Stimulated activated CD8-positive, alpha-beta memory T cell treated with anti-CD3 and anti-CD28 coated beads, Interleukin-12 subunit alpha, Interleukin-12 subunit beta, amount 100 ng/mL, for 24 hours (primary cell): ENCODE results near the gene SIAH2.

ENCODE experiments used
- DNase-seq: peaks from one replicate; pipeline ENCODE4 v3.0.0-alpha.2; 2020; ENCODE audit errors: extremely low read depth

Gene SIAH2

DNA sequence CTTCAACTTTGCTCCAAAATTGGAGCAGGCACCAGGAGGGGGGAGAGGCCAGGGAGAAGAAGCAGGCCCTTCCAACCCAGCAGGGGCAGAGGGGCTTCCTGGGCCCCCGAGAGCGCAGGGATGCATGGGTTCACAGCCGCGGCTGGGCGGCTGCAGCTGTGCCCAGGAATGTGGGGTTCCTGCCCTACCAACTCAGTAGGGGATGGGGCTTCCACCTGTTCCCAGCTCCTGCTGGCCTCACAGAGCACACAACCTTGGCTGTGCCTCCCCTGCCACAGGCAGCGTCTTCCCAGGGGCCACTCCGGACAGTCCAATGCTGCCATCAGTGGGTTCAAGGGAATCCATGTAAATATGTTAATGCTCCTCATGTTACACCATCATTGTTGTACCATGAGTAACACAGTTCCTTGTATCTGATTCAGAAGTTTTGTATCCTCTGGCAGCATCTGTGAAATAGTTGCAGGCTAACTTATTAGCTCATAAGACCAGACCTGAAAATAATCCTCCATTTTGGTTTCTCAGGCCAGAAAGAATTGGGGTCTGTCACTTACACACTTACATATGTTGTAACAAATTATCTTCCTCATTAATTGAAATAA lies 12.1 kb upstream of the SIAH2 start:
- DNase-seq, result no peak

DNA sequence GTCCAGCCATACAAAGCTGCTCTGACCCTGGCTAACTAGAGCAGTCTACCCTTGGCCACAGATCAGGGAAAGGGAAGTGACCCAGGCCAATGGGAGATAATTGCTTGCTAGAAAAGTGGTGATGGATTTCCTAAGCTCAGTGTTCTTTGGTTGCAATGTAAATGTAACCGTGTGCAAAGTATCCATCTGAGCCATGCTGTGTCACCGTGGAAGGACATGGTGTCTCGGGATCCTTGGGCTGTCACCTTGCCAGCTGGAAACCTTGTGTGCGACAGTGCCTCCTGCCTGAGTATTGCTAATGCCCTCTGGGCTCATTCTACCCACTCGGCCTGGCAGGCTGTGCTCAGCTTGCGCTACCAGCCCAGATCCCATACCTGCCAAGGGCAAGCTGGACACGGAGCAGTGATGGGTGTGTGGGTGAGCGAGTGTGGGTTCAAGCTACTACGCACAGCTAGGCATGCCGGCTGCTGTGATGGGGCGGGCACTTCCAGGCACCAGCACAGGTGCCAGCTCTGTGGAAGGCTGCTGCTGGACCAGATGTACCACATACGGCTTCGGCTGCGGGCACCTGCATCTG lies 10.7 kb upstream of the SIAH2 start:
- DNase-seq, result no peak

DNA sequence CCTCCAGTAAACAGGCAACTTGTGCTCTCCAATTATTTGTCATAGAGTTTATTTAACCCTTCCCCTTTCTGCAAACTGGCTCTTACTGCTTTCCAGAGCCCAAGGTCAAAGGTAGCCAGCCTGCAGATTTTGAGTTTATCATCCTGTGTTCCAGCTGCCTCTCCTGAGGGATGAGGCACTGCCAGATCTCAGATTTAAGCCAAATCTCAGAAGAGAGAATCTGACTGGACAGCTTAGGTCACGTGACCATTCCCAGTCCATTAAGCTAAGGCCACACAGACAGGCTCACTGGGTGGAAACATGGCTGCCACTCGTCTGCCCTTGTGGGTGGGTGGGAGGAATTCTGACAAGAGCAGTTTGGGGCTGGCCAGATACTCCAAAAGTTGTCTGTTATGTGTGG lies 8.6 kb upstream of the SIAH2 start:
- DNase-seq, result no peak

DNA sequence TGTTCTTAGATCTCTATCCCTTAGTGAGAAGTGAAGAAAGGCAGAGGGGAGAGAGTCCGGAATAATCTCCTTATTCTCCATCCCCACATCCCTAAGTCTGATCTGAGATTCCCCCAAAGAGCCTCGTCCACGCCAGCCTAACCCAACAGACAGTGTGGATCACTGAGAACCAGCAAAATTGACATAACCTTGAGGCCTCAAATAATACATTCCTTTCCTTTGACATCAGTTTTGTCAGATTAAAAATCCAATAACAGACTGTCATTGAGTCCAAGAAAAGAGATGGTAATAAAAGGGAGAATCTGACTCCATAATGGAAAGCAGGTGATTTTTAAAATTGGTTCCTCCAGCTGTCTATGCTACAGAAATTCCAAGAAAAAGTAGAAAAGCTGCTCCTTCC lies 7.7 kb upstream of the SIAH2 start:
- no peak for DNase-seq

DNA sequence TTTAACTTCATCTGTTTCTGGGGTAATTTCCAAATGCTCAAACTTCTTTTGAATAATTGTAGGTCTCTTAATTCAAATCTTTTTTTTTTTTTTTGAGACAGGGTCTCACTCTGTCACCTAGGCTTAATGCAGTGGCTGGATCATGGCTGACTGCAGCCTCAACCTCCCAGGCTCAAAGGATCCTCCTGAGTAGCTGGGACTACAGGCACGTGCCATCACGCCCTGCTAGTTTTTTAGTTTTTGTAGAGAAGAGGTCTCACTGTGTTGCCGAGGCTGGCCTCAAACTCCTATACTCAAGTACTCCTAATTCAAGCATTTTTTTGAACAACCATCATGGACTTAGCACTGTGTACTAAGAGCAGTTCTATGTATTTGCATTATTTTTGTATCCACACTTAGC lies 3.8 kb upstream of the SIAH2 start:
- DNase-seq, result no peak

DNA sequence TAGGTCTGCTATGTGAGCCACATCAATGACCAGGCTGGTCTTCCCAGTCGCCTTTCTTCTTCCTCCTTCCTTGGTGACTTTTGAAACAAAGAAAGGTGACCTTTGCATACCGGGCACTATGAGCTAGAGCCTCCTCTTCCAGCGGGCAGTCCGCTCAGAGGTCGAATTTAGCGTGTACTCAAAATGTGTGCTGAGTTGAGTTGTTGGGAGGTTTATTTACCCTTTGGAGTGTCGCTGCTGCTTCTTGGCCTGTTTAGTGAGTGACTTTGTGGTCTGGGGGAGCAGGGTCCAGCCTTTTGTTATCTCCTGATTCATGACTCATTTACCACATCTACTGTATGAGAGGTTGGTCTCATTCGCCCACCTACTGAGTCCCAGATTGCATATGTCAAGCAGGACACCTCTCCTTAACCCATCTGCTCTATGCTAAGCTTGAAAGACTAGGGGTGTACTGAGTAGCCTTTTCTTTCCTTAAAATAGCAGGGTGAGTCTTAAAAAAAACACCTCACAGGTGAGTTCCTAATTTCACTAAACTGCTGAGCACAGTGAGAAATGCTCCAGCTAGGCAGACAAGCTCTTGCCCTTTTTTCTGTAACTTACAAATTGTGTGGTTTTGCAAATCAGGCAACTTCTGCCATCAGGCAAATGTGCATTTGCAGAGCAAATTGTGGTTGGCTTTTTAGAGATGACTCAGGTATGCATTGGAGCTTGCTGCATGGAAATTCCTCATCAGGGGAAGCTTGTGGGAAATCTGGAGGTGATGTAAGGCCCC lies 3.2 kb upstream of the SIAH2 start:
- DNase-seq, result no peak

DNA sequence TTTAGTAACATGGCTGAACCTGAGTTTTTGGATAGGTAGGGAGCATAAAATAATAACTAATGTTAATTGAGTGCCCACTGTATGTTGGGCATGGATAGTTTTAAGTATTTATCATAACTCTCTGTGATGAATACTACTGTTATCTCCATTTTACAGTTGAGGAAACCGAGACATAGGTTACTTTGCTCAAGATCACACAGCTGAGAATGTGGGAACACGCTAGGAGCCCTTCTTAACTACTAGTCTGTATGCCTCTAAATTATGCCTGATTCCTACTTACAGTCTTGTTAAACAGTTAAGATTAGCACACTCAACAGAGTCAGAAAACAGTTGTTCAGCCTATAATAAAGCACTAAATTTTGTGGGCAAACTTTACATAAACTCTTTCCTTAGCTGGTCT lies 2.0 kb upstream of the SIAH2 start:
- DNase-seq, result no peak

DNA sequence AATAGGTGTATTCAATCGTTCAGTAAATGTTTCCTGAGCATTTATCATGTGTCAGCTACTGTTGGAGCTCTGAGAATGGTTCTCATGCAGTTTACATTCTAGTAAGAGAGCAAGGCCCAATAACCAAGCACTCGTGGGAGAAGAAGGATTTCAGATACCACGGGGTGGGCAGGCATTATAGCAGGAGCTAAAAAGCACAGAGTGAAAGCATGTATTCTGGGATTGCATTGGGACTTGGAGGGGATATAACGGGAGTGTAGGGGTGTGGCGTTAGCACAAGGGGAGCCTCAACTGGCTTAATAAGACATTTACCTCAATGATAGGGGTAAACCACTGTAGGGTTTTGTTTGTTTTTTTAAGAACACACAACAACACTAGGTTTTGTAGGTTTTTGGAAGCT lies 1.6 kb upstream of the SIAH2 start:
- no peak for DNase-seq

DNA sequence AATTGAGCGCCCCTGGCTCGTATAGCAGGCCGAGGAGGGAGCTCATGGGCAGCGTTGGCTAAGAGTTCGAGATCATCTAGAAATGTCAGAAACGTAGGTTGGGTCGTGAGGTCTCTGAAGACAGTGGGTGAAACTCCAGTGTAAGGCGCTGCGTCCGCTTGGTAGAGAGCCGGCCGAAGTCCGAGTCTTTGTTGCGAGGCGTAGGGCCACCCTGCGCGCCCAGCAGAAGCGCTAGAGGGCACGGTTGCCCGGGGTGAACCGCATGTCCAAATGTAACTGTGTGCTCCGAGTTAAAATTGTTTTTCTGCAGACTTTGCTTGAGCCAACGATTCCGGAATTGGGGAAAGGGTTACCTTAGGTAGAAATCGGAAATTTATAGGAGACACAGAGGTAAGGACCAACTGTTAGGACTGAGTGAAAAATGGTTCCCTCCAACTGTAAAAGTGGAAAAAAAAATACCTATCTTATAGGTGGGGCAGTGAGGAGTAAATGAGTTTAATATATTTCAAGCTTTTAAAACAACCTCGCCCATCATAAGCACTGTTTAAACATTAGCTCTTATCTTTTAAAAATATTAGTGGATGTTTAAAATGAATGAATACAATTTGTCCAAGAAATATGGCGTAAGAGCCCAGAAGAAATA lies 993 bp upstream of the SIAH2 start:
- DNase-seq, result no peak

DNA sequence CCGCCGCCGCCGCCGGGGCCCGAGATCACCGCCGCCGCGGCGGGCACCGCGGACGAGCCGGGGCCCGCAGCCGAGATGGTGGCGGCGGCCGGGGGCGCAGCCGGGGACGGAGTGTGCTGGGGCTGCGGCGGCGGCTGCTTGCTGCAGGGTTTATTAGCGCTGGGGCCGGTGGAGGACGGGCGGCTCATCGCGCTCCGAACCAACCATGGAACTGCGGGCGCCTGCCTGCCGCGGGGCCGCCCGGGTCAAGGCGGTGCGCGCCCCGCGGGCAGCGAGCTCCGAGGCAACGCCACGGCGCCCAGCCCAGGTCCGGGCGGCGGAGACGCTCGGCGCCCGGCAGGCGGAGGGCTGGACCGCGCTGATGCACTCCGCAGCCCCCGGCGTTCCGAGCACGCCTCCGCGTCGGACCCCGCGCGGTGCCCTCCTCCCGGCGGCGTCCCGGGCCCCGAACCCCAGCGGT lies 277 bp downstream of the SIAH2 start:
- DNase-seq, result no peak

DNA sequence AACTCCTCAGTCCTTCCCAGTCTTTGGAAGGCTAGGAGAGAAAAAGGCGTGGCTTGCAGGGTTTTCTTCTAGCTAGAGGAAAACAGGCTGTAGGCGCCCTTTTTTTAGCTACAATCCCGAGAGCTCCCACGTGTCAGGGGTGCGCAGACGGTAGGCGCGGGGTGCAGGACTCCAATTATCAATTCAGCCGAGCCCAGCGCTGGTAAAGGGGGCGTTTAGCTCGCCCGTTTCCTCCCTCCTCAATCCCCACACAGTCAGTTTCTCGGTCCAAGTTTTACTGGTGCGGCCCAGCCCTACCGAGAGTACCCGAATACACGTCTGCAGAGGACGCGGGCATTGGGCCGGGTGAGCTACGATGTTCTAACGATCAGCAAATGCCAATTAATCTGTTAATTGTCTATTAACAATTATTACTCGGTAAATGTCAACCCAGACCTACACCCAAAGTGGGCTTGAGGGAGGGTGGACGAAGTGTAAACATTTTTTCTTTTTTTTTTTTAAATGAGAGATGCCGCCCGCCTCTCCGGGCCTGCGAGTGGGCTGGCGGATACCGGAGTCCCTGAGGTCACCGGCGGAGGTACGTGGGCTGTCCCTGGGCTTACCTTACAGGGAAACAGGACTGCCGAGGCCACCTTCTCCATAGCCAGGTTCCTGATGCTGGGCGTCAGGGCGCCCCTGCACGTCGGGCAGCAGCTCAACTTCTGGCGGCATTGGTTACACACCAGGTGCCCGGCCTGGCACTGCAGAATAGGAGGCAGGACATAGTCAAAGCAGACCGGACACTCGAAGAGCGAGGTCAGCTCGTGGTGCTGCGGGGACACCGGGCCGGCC lies 923 bp downstream of the SIAH2 start:
- no peak for DNase-seq

DNA sequence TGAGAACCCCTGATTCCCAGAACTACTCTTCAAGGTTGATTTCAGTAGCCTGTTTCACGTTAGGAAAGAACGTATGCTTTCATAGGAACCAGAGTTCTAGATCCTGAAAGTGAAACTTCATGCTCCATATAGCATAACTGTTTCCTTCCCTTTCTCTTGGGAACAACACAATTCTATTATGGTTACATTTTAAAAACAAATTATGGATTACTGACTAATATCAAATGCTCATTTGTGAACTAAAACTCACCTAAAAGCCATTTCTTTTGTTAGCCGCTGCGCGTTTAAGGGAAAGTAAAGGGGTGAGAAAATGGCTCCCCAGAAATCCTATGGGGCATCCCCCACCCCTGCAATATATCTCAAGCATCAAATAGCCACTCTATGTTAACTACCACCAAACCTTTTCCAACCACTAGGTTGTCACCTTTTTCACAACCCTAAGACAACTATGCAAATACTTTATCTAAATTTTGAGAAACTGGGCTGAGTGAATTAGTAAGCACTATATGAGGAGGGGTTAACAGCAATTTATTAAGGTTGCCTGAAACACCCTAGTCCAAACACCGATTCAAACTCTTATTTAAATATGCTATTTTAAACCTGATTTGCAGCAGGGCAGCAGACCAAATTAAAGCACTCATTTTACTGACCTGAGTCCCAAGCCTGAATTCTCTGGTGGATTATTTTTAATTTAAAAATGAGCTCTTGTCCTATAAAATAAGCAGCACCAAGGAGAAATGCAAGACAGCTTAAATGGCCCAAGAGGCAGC lies 2.4 kb downstream of the SIAH2 start:
- DNase-seq, result no peak

DNA sequence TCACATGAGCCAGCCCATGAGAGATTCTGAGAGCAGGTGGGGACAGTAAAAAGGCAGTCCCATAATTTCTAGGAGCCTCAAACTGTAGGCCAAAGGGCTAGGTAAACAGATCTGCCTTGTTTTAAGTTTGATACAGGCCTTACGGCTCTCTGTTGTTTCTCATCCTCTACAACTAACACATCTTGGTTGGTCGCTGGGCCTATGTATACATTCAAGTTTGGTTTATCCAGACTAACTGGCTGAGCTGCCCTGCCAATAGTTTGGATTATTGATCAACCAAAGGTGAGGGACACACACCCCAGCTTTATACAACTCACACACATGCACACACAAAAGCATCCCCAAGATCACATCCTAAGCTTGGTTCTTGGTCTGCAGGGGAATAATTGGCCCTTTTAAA lies 3.0 kb downstream of the SIAH2 start:
- DNase-seq, result no peak

DNA sequence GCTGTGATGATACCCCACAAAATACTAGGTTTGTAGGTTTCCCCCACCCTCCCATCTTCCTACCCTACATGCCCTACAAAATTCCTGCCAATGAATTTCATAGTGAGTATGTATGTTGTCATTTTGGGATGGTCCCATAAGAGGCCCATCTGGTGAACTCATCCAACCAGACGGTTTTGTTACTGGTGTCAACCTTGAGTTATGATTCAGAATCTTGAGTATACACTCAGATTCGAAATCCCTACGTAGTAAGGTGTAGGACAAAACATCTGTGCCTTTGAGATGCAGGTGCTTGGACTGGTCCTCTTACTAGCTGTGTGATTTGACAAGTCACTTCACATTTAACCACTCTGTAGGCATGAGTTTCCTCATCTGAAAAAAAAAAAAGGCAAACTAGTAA lies 3.6 kb downstream of the SIAH2 start:
- DNase-seq, result no peak

DNA sequence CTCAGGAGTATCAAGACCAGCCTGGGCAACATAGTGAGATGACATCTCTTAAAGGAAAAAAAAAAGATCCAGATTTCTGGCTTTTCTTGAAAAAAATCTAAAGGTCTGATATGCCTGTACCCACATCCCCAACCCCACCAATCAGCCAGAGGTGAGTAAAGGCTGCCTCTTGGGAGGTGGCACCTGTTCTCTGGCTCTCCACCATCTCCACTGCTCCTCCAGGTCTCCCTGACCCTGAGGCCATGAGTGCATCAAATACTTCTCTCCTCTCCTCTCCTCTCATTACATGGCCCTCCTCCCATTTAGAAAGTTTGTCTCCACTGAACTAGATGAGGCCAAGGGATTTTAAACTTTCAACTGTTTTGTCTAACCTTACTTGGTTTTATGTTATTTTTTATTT lies 5.2 kb downstream of the SIAH2 start:
- no peak for DNase-seq

DNA sequence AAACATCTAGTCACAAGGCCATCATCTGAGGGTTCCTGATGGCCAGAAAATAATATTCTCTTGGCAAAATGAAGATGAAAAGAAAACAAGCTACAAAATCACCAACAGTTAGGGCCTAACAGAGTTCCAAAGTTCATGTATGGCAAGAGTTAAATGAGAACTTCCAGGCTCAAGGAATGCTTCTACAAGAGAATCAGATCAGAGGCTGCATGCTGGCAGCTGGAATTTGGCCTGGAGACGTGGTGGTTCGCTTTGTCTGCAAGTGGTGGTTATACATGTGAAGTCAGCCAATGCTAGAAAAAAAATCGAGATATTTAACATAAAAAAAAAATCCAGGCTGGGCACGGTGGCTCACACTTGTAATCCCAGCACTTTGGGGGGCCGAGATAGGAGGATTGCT lies 5.6 kb downstream of the SIAH2 start:
- DNase-seq, result no peak

DNA sequence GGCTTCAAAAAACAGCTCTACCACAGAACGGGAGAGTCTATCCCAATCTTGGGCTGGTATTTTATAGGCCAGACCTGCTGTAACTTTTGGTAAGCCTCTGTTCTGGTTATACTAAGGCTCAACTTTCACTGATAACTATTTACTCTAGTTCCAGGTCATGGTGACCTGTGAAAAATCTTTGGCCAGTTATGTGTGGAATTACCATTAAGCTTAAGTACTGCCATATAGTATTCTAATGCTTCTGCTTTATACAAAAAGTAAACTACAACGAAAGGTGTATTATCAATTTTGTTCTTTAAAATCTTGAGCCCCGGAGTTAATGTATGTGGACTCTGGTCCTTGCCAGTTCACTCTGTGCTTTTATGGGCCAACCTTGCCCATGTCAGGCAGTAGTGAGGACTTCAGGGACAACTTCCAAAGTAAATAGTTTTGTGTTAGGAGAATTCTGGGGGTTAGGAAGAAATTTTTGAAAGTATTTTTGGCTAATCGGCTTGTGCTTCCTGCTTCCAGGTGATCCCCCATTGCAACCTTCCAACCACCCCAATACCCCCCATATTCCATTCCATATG lies 6.4 kb downstream of the SIAH2 start:
- DNase-seq, result no peak

DNA sequence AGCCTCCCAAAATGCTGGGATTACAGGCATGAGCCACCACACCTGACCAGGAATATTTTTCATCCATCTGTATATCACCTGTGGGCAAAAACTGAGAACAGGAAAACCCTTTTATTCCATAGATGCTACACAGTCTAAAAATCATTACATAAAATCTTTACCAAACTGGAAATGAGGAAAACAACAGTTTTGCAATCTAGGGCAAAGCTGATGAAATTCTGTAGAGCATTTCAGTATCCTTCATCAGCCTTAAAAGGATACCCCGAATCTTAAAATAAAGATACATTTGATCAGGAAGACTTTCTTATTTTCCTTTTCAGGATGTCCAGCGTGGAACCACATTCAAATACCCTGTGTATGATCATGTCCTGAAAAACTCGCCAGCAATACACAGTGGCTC lies 7.1 kb downstream of the SIAH2 start:
- DNase-seq, result no peak

DNA sequence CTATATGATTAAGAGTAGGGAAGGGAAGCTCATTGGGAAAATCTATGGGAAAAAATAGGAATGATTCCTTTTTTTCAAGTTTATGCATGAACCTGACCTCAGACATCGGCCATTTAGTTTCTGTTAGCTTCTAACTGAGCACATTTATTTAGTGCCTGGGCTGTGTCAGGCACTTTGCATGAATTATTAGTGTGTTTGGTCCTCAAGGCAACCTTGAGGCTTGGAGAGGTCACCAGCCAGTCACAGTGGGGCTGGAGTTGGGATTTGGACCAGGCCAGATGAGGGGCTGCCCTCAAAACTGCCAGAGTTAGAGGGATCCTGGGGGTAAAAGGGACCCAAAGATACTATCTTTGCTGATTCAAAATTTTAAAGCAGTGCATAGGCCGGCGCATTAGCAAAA lies 8.1 kb downstream of the SIAH2 start:
- no peak for DNase-seq

DNA sequence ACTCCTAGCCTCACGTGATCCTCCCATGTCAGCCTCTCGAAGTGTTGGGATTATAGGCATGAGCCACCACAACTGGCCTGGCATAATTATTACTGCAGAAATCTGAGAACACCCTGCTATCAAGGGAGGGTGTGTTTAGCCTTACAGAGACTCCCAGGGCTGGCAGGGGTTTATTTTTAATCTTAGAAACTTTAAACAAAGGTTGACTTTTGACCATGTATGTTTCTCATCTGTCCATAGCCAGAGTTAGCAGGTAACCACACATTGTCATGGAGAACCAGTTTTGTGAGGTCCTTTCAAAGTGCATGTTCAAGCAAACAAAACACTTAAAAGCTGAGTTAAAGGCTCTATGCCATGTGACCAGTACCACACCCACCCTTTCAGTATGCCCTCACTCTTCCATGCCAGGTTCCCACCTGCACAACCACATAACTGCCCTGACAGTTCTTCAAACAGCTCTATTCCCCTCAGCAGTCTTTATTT lies 11.1 kb downstream of the SIAH2 start:
- DNase-seq, result no peak

DNA sequence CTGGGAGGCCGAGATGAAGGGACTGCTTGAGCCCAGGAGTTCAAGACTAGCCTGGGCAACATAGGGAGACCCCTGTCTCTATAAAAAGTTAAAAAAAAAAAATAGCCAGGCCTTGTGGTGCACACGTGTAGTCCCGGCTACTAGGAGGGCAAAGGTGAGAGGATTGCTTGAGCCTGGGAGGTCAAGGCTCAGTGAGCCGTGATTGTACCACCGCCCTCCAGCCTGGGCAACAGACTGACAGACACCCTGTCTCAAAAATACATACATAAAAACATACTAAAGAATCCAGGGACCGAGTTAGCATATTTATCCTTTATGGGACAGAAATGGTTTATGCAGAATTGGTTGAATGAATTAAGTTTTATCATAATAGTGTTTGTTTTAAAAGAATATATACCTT lies 13.7 kb downstream of the SIAH2 start:
- DNase-seq, result no peak
